Measurements from ENCODE around the gene FBLN1. TPM values are rescaled to one million over a fixed set of nuclear protein-coding genes. Genes with fewer than 3 reads are reported as not detected.

The FBLN1 gene
- polyA plus RNA-seq, 3 donors = 0.03 to 0.17 TPM; not detected in 1

DNA sequence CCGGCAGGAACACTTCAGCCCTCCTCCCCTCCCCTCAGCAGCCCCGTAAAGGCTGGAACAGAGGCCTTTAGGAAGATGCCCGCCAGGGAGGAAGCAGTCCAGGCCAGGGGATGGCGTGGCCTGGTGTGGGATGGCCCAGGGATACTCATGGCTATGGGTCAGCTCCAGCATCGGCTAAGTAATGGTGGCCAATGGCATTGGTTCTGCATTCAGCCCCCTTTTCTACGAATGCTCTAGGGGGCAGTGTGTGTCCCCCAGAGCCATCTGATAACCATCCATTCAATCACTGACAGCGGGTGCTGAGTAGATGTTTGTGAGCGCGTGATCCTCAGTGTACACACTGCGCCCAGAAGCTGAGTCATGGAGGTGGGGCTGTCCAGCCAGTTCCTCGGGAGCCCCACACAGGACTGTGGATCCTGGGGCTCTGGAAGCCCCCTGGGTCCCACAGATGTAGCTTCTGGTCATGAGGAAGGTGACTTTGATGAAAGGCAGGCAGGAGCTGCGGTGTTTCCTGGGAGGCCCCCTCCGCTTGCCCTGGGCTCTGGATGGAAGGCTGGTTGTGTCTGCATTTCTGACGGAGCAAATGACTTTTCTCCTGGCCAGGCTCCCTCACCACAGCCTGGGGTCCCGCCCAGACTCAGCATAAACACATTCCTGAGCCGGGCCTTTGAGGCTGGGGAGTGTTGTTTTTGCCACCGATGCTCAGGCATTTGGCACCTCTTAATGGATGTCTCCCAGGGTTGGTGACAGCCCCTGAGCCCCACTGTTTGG lies 46.5 kb downstream of the FBLN1 start:
- DNase-seq = no peak
- H4K20me1 ChIP-seq (ENCODE audit: insufficient read depth, low read length) = no peaks in the 10 kb centered on the region
- H3K4me3 Mint-ChIP-seq = no peak overlapping the region
- no peak overlapping the region for H3K4me2 ChIP-seq (replicated peaks; ENCODE audit: extremely low read depth, low read length, poor library complexity, severe bottlenecking)
- no peaks in the 10 kb centered on the region for H3K36me3 ChIP-seq (replicated peaks in 1 of 2; ENCODE audit: control insufficient read depth in 1 of 2, insufficient read depth in 2 of 2, low read length in 2 of 2)
- peaks cover 3% of the 10 kb centered on the region for H3K4me1 Mint-ChIP-seq
- H3K36me3 Mint-ChIP-seq = no peaks in the 10 kb centered on the region
- no peak overlapping the region for H2AFZ ChIP-seq (ENCODE audit: insufficient read depth, low read depth, low read length, poor library complexity, severe bottlenecking)
- H3K9ac ChIP-seq (ENCODE audit: insufficient read depth, low read length, poor library complexity, severe bottlenecking) = no peak overlapping the region
- no peak overlapping the region for H3K27ac ChIP-seq (ENCODE audit: low read depth in 1 of 2, low read length in 2 of 2)
- H3K27me3 Mint-ChIP-seq (ENCODE audit: low read depth in 3 of 3) = peaks cover 4 to 15% (median 7%) of the 10 kb centered on the region in 3 donors
- no peak overlapping the region for H3K4me3 ChIP-seq (replicated peaks in 1 of 3; ENCODE audit: low read depth in 2 of 3, low read length in 3 of 3)
- no peak overlapping the region for H3K27ac Mint-ChIP-seq
- intact Hi-C loops (cut with micrococcal nuclease) = no loop called here
- TF ChIP-seq, protein P1, sequence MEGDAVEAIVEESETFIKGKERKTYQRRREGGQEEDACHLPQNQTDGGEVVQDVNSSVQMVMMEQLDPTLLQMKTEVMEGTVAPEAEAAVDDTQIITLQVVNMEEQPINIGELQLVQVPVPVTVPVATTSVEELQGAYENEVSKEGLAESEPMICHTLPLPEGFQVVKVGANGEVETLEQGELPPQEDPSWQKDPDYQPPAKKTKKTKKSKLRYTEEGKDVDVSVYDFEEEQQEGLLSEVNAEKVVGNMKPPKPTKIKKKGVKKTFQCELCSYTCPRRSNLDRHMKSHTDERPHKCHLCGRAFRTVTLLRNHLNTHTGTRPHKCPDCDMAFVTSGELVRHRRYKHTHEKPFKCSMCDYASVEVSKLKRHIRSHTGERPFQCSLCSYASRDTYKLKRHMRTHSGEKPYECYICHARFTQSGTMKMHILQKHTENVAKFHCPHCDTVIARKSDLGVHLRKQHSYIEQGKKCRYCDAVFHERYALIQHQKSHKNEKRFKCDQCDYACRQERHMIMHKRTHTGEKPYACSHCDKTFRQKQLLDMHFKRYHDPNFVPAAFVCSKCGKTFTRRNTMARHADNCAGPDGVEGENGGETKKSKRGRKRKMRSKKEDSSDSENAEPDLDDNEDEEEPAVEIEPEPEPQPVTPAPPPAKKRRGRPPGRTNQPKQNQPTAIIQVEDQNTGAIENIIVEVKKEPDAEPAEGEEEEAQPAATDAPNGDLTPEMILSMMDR (IDR thresholded peaks at IDR 0.05) = no peak
- H3K79me2 ChIP-seq (ENCODE audit: insufficient read depth, low read length) = no peaks in the 10 kb centered on the region
- peaks cover 0 to 2% of the 10 kb centered on the region in 2 donors for H3K27me3 ChIP-seq (ENCODE audit: control insufficient read depth in 2 of 2, insufficient read depth in 2 of 2, low read length in 2 of 2)
- peaks cover 2 to 6% (median 5%) of the 10 kb centered on the region in 7 donors for H3K9me3 Mint-ChIP-seq
- 83% methylated on average over 6 of the region's 17 CpGs for WGBS (ENCODE audit: insufficient coverage)
- H3K9me3 ChIP-seq (replicated peaks in 1 of 2; ENCODE audit: control insufficient read depth in 1 of 2, insufficient read depth in 1 of 2, low read length in 2 of 2) = peaks cover 0 to 4% of the 10 kb centered on the region in 2 donors
- peaks cover 0 to 11% of the 10 kb centered on the region in 2 donors for H3K4me1 ChIP-seq (ENCODE audit: control insufficient read depth in 1 of 2, insufficient read depth in 2 of 2, low read length in 2 of 2)

GRCh38 chr22:45549762-45550378 lies 47.2 kb downstream of the FBLN1 start:
- Histone ChIP-seq H4K20me1 (ENCODE audit: insufficient read depth, low read length) (no peaks in the 10 kb centered on the region), H3K79me2 (ENCODE audit: insufficient read depth, low read length) (no peaks in the 10 kb centered on the region), H3K4me1 (ENCODE audit: control insufficient read depth in 1 of 2, insufficient read depth in 2 of 2, low read length in 2 of 2) (peaks cover 6 to 11% of the 10 kb centered on the region in 2 donors), H3K9me3 (replicated peaks in 1 of 2; ENCODE audit: control insufficient read depth in 1 of 2, insufficient read depth in 1 of 2, low read length in 2 of 2) (peaks cover 0 to 4% of the 10 kb centered on the region in 2 donors), H3K4me3 (replicated peaks in 1 of 3; ENCODE audit: low read depth in 2 of 3, low read length in 3 of 3) (no peak overlapping the region), H3K27me3 (ENCODE audit: control insufficient read depth in 2 of 2, insufficient read depth in 2 of 2, low read length in 2 of 2) (peaks cover 0 to 4% of the 10 kb centered on the region in 2 donors), H3K4me2 (replicated peaks; ENCODE audit: extremely low read depth, low read length, poor library complexity, severe bottlenecking) (no peak overlapping the region), H3K36me3 (replicated peaks in 1 of 2; ENCODE audit: control insufficient read depth in 1 of 2, insufficient read depth in 2 of 2, low read length in 2 of 2) (no peaks in the 10 kb centered on the region), H3K27ac (ENCODE audit: low read depth in 1 of 2, low read length in 2 of 2) (no peak overlapping the region), H3K9ac (ENCODE audit: insufficient read depth, low read length, poor library complexity, severe bottlenecking) (no peak overlapping the region), H2AFZ (ENCODE audit: insufficient read depth, low read depth, low read length, poor library complexity, severe bottlenecking) (no peak overlapping the region)
- peaks cover 2 to 6% (median 5%) of the 10 kb centered on the region in 7 donors for H3K9me3 Mint-ChIP-seq
- peaks cover 6 to 16% (median 10%) of the 10 kb centered on the region in 3 donors for H3K27me3 Mint-ChIP-seq (ENCODE audit: low read depth in 3 of 3)
- 93% methylated on average over 3 of the region's 9 CpGs for WGBS (ENCODE audit: insufficient coverage)
- TF ChIP-seq, protein P1 (IDR thresholded peaks at IDR 0.05) = no peak
- intact Hi-C loops (cut with micrococcal nuclease) = loop anchor here (5.0 to 10.0 kb wide), 2 partner anchors 283 to 455 kb away; no protein-coding TSS in a partner anchor
- H3K4me3 Mint-ChIP-seq = no peak overlapping the region
- H3K36me3 Mint-ChIP-seq = no peaks in the 10 kb centered on the region
- H3K27ac Mint-ChIP-seq = no peak overlapping the region
- H3K4me1 Mint-ChIP-seq = peaks cover 7% of the 10 kb centered on the region
- DNase-seq = no peak

Measured in CD14-positive monocyte (primary cell).